HCT116 (cell line): Measurements from ENCODE around the gene ROR2. TPM values are rescaled to one million over a fixed set of nuclear protein-coding genes. Genes with fewer than 3 reads are reported as not detected.
A peak's percentile ranks its signal among the peaks of the same experiment; 100 is the strongest.

ENCODE experiments used
- ATAC-seq: fragments of 200-7000 bp; cut with Tn5 transposase; 2 replicates; pipeline ENCODE4 v1.9.1; 2020; ENCODE audit warnings: mild to moderate bottlenecking, moderate library complexity
- BruUV-seq: library from RNA; stranded (reverse); fragments of 400-500 nt; replicated peaks from 2 replicates; lab custom pipeline; 2021; lab: Mats Ljungman, UMichigan
- CTCF ChIA-PET: fragments of 300-600 bp; sonication (Branson Sonifier 250); formaldehyde crosslinking; loops from one replicate; lab custom pipeline; 2021; ENCODE audit warnings: antibody characterized with exemption; lab: Charles Lee
- POLR2A ChIA-PET: fragments of 300-600, 350-600 bp; sonication (Branson Sonifier 250); formaldehyde crosslinking; loops from one replicate; lab custom pipeline; 2021; ENCODE audit warnings: antibody characterized with exemption; lab: Charles Lee
- RAD21 ChIA-PET, 2 experiments: fragments of 300-600 bp; sonication (Branson Sonifier 250); formaldehyde crosslinking; loops; one replicate each; lab custom pipeline; 2023; ENCODE audit warnings: low total read pairs in 2 of 2; ENCODE audit not compliant: uncharacterized antibody in 2 of 2, unreplicated experiment in 2 of 2, low non-redundant PET in 1 of 2; lab: Charles Lee
- DNase-seq: peaks from one replicate; pipeline ENCODE4 v3.0.0-alpha.2; 2010; ENCODE audit warnings: low read depth, low spot score
- H2AFZ ChIP-seq: fragments of 200-600 bp; shearing (Covaris generic), sonication (generic); 2 replicates; pipeline ENCODE4 v1.6.1; 2017; ENCODE audit warnings: low read depth, mixed run types, mixed read lengths, antibody characterized with exemption, low read length; ENCODE audit not compliant: poor library complexity, severe bottlenecking
- H3K27ac ChIP-seq: 2 replicates; pipeline ENCODE4 v1.5.1; 2012; ENCODE audit warnings: low read depth, low read length
- H3K27me3 ChIP-seq: fragments of 200-600 bp; sonication (generic); 2 replicates; pipeline ENCODE4 v1.6.1; 2016; ENCODE audit warnings: mixed run types, low read length, mixed read lengths; ENCODE audit not compliant: insufficient read depth
- H3K36me3 ChIP-seq, 2 experiments: fragments of 200-500 bp in 1 of 2; fragments of 200-600 bp in 1 of 2; sonication (Bioruptor generic) in 1 of 2; sonication (generic) in 1 of 2; 2 replicates each; pipeline versions ENCODE4 v1.5.1 to v1.6.1; 2014 to 2016; ENCODE audit warnings: low read length in 2 of 2, inconsistent platforms in 1 of 2, mixed read lengths in 1 of 2, mixed run types in 1 of 2; ENCODE audit not compliant: insufficient read depth in 2 of 2, control insufficient read depth in 1 of 2
- H3K4me1 ChIP-seq, 2 experiments: fragments of 200-600 bp in 1 of 2; sonication (generic) in 1 of 2; 2 replicates each; pipeline versions ENCODE4 v1.5.1 to v1.6.1; 2012 to 2017; ENCODE audit warnings: low read length in 2 of 2, inconsistent platforms in 1 of 2, mild to moderate bottlenecking in 1 of 2, mixed read lengths in 1 of 2, mixed run types in 1 of 2, moderate library complexity in 1 of 2; ENCODE audit not compliant: insufficient read depth in 2 of 2, control insufficient read depth in 1 of 2
- H3K4me2 ChIP-seq: fragments of 200-600 bp; sonication (generic); 2 replicates; pipeline ENCODE4 v1.6.1; 2017; ENCODE audit warnings: mixed run types, low read length, mixed read lengths
- H3K4me3 ChIP-seq, 2 experiments: fragments of 200-600 bp in 1 of 2; sonication (generic) in 1 of 2; replicated peaks in 1 of 2; 2 replicates each; pipeline ENCODE4 v1.5.1; 2011 to 2016; ENCODE audit warnings: low read length in 2 of 2, control low read depth in 1 of 2, low read depth in 1 of 2, mild to moderate bottlenecking in 1 of 2, mixed read lengths in 1 of 2, mixed run types in 1 of 2
- H3K79me2 ChIP-seq: fragments of 200-600 bp; sonication (generic); 2 replicates; pipeline ENCODE4 v1.6.1; 2017; ENCODE audit warnings: mild to moderate bottlenecking, mixed run types, low read length, moderate library complexity, mixed read lengths; ENCODE audit not compliant: insufficient read depth
- H3K9ac ChIP-seq: fragments of 200-600 bp; sonication (generic); 2 replicates; pipeline ENCODE4 v1.6.1; 2016; ENCODE audit warnings: low read length, mixed read lengths
- H3K9me2 ChIP-seq: fragments of 200-600 bp; sonication (generic), shearing (Covaris generic); 2 replicates; pipeline ENCODE4 v1.6.1; 2017; ENCODE audit warnings: mixed run types, mild to moderate bottlenecking, moderate library complexity; ENCODE audit not compliant: insufficient read depth
- H3K9me3 ChIP-seq, 2 experiments: fragments of 200-500 bp in 1 of 2; fragments of 200-600 bp in 1 of 2; sonication (Bioruptor generic) in 1 of 2; sonication (generic) in 1 of 2; 2 replicates each; pipeline ENCODE4 v1.6.1; 2014 to 2017; ENCODE audit warnings: low read length in 2 of 2, mixed read lengths in 2 of 2, inconsistent platforms in 1 of 2, low read depth in 1 of 2, mild to moderate bottlenecking in 1 of 2, mixed run types in 1 of 2, moderate library complexity in 1 of 2; ENCODE audit not compliant: control insufficient read depth in 1 of 2, insufficient read depth in 1 of 2
- H4K20me1 ChIP-seq: fragments of 200-600 bp; sonication (generic), shearing (Covaris generic); 2 replicates; pipeline ENCODE4 v1.6.1; 2017; ENCODE audit warnings: mixed run types, mild to moderate bottlenecking, moderate library complexity; ENCODE audit not compliant: insufficient read depth
- CBX3 ChIP-seq: IDR thresholded peaks from 2 replicates; pipeline ENCODE4 v1.6.1; 2012; ENCODE audit warnings: low read depth
- CTCF ChIP-seq, 3 experiments: fragments of 200-600 bp in 1 of 3; sonication (generic) in 1 of 3; IDR thresholded peaks in 2 of 3; conservative IDR thresholded peaks in 1 of 3; 2 replicates each; pipeline ENCODE4 v1.5.1; 2012 to 2017; ENCODE audit warnings: low read depth in 2 of 3, low read length in 2 of 3, antibody characterized with exemption in 1 of 3, borderline replicate concordance in 1 of 3, control low read depth in 1 of 3, mild to moderate bottlenecking in 1 of 3, mixed read lengths in 1 of 3, mixed run types in 1 of 3, moderate library complexity in 1 of 3; ENCODE audit not compliant: insufficient read depth in 1 of 3
- EGR1 ChIP-seq: IDR thresholded peaks from 2 replicates; pipeline ENCODE4 v1.6.1; 2012; ENCODE audit warnings: low read depth
- EZH2 ChIP-seq: fragments of 200-600 bp; sonication (generic); IDR thresholded peaks from 2 replicates; pipeline ENCODE4 v1.6.1; 2017; ENCODE audit warnings: antibody characterized with exemption, mixed run types
- JUND ChIP-seq: IDR thresholded peaks from 2 replicates; pipeline ENCODE4 v1.6.1; 2012
- MAX ChIP-seq: IDR thresholded peaks from 2 replicates; pipeline ENCODE4 v1.6.1; 2012
- POLR2AphosphoS5 ChIP-seq: IDR thresholded peaks from 2 replicates; pipeline ENCODE4 v1.6.1; 2011; ENCODE audit warnings: mild to moderate bottlenecking, low read depth, low read length, moderate library complexity
- REST ChIP-seq: IDR thresholded peaks from 2 replicates; pipeline ENCODE4 v1.6.1; 2012; ENCODE audit warnings: low read depth
- SIN3A ChIP-seq: IDR thresholded peaks from 2 replicates; pipeline ENCODE4 v1.6.1; 2012; ENCODE audit warnings: low read depth
- TCF7L2 ChIP-seq: IDR thresholded peaks from 2 replicates; pipeline ENCODE4 v1.7.0; 2011; ENCODE audit warnings: borderline replicate concordance, inconsistent platforms; ENCODE audit not compliant: insufficient read depth, insufficient read length; ENCODE audit errors: extremely low read depth
- YY1 ChIP-seq: IDR thresholded peaks from 2 replicates; pipeline ENCODE4 v1.6.1; 2011; ENCODE audit warnings: low read length, low read depth, moderate library complexity, mild to moderate bottlenecking; ENCODE audit not compliant: insufficient replicate concordance; ENCODE audit errors: extremely low read depth
- ZNF274 ChIP-seq: fragments of 200-500 bp; sonication (Bioruptor generic); IDR thresholded peaks from 2 replicates; pipeline ENCODE4 v1.6.1; 2014; ENCODE audit warnings: mild to moderate bottlenecking, low read depth, low read length, inconsistent platforms
- intact Hi-C: fragments of 100-400 bp; cut with micrococcal nuclease; formaldehyde crosslinking; loops from 2 replicates; pipeline ENCODE4 v1.10.0; 2022
- total RNA-seq: library from RNA; stranded (reverse); gene quantifications from one replicate; pipeline ENCODE4 v1.2.1, GENCODE V29; 2021; ENCODE audit not compliant: unreplicated experiment

ROR2 gene
- total RNA-seq, 1 experiment from 2014 or later, result 15.7 TPM

GRCh38 chr9:91914404-91914803 lies 35.6 kb downstream of the ROR2 start:
- Histone ChIP-seq H3K79me2 (0 out of 2 replicates have a peak, but pooled peaks cover 4% of the 10 kb centered on the region), H3K27me3 (no peaks in the 10 kb centered on the region), H3K4me2 (no peak overlapping the region), H3K36me3 (no peaks in the 10 kb centered on the region), H3K27ac (no peak overlapping the region), H3K4me3 (no peak overlapping the region), H3K9me3 (no peaks in the 10 kb centered on the region), H2AFZ (no peak overlapping the region), H3K9me2 (no peaks in the 10 kb centered on the region), H4K20me1 (no peaks in the 10 kb centered on the region), H3K9ac (no peak overlapping the region), H3K4me1 (no peaks in the 10 kb centered on the region)
- ChIA-PET POLR2A (no interaction called here), RAD21 (no interaction called here), CTCF (no interaction called here)
- intact Hi-C loops, result no loop called here
- DNase-seq (no peak), ATAC-seq (peak; percentile 62; the same call in 1 of the 2 replicates)
- no TSS peak for BruUV-seq
- no peak for TF ChIP-seq EZH2
- no peak for TF ChIP-seq REST
- no peak for TF ChIP-seq SIN3A
- TF ChIP-seq CBX3, result no peak
- no peak for TF ChIP-seq POLR2AphosphoS5
- no peak for TF ChIP-seq TCF7L2
- TF ChIP-seq YY1, result no peak
- TF ChIP-seq ZNF274, result no peak
- TF ChIP-seq CTCF (IDR thresholded peaks at IDR 0.05 in 2 of 3, conservative IDR thresholded peaks at IDR 0.05 in 1 of 3; ENCODE audit: borderline replicate concordance in 1 of 3, insufficient read depth in 1 of 3, low read depth in 2 of 3, low read length in 2 of 3), result no peak
- TF ChIP-seq EGR1, result no peak
- no peak for TF ChIP-seq MAX
- TF ChIP-seq JUND, result no peak
- TF ChIP-seq, all 23 proteins: peak for 0
